Sigmoid colon (tissue), 7 donors: ENCODE measurements around the gene CLC. TPM values are rescaled to one million over a fixed set of nuclear protein-coding genes. Genes with fewer than 3 reads are reported as not detected.

Source experiments
- DNase-seq: peaks from one replicate; pipeline ENCODE4 v3.0.0-alpha.2; 2019
- H3K27ac ChIP-seq, 4 donors: fragments of 200-600 bp; sonication (generic); one replicate each; pipeline ENCODE4 v1.5.1; 2016 to 2019; ENCODE audit warnings: mild to moderate bottlenecking in 1 of 4
- H3K27me3 ChIP-seq, 3 donors: fragments of 200-600 bp; sonication (generic); one replicate each; pipeline ENCODE4 v1.5.1; 2019; ENCODE audit warnings: mild to moderate bottlenecking in 1 of 3
- H3K36me3 ChIP-seq, 4 donors: fragments of 200-600 bp; sonication (generic); one replicate each; pipeline ENCODE4 v1.5.1; 2016 to 2019
- H3K4me1 ChIP-seq, 4 donors: fragments of 200-600 bp; sonication (generic); one replicate each; pipeline ENCODE4 v1.5.1; 2017 to 2019
- H3K4me3 ChIP-seq, 4 donors: fragments of 200-600 bp; sonication (generic); one replicate each; pipeline ENCODE4 v1.5.1; 2017 to 2019; ENCODE audit warnings: mild to moderate bottlenecking in 2 of 4, moderate library complexity in 1 of 4
- H3K9me3 ChIP-seq, 4 donors: fragments of 200-600 bp in 3 of 4; sonication (generic) in 3 of 4; one replicate each; pipeline versions ENCODE4 v1.5.1 to v1.6.1; 2013 to 2019
- CTCF ChIP-seq, 4 experiments: fragments of 450-650 bp in 3 of 4; fragments of 200-600 bp in 1 of 4; IDR thresholded peaks; one replicate each; pipeline ENCODE4 v1.5.1; 2016 to 2019; ENCODE audit warnings: antibody characterized with exemption in 4 of 4, mild to moderate bottlenecking in 3 of 4, moderate library complexity in 2 of 4
- EP300 ChIP-seq, 4 donors: sonication (generic); formaldehyde crosslinking; IDR thresholded peaks; one replicate each; pipeline ENCODE4 v1.6.1; 2017; ENCODE audit warnings: antibody characterized with exemption in 4 of 4
- POLR2A ChIP-seq, 2 donors: fragments of 450-650 bp; IDR thresholded peaks; one replicate each; pipeline ENCODE4 v1.6.1; 2016; ENCODE audit warnings: antibody characterized with exemption in 2 of 2, mild to moderate bottlenecking in 2 of 2, moderate library complexity in 2 of 2
- POLR2AphosphoS5 ChIP-seq, 4 donors: sonication (generic); formaldehyde crosslinking; IDR thresholded peaks; one replicate each; pipeline ENCODE4 v1.6.1; 2017; ENCODE audit warnings: antibody characterized with exemption in 4 of 4
- WGBS, 2 donors: extraction: QIAGEN DNeasy Blood & Tissue Kit; methylation state at CpG; one replicate each; pipeline ENCODE4 v1.1.7; 2013; 5-methylcytosine and 5-hydroxymethylcytosine counted together
- intact Hi-C: fragments of 100-400 bp; cut with DNase I; formaldehyde crosslinking; loops from one replicate; pipeline ENCODE4 v1.15.1; 2023
- polyA plus RNA-seq, 3 donors: library from polyadenylated mRNA; stranded (reverse); fragments of 200-250 nt; gene quantifications; one replicate each; pipeline ENCODE4 v1.2.3, GENCODE V29; 2013
- total RNA-seq, 4 donors: library from RNA; depleted of rRNA; stranded (reverse); fragments of >200 nt; gene quantifications; one replicate each; pipeline ENCODE4 v1.1.0, GENCODE V29; 2016
- donor health status: healthy with polysubstance abuse.
- donor health status: Bipolar disorder and iron deficiency.
- donor health status: healthy.

CLC gene
- total and polyA plus RNA-seq, 7 donors: 7.2 TPM; not detected in 6

GRCh38 chr19:39735688-39736087 lies 2.1 kb downstream of the CLC start:
- H3K4me1 ChIP-seq: no peaks in the 10 kb centered on the region
- H3K36me3 ChIP-seq: no peaks in the 10 kb centered on the region
- TF ChIP-seq EP300 (IDR thresholded peaks at IDR 0.05): no peak
- no peak for TF ChIP-seq POLR2AphosphoS5 (IDR thresholded peaks at IDR 0.05)
- TF ChIP-seq CTCF (IDR thresholded peaks at IDR 0.05): no peak
- no peak for TF ChIP-seq POLR2A (IDR thresholded peaks at IDR 0.05)
- intact Hi-C loops: no loop called here
- WGBS, 2 donors: 30 to 41% methylated on average over 3 of the region's 3 CpGs
- H3K27ac ChIP-seq: no peak overlapping the region
- no peak for DNase-seq
- peaks cover 0 to 10% (median 0%) of the 10 kb centered on the region in 3 donors for H3K27me3 ChIP-seq
- H3K9me3 ChIP-seq: no peaks in the 10 kb centered on the region
- H3K4me3 ChIP-seq: no peak overlapping the region

GRCh38 chr19:39733841-39734240 lies 4.0 kb downstream of the CLC start:
- Histone ChIP-seq H3K9me3 (no peaks in the 10 kb centered on the region), H3K36me3 (no peaks in the 10 kb centered on the region), H3K27ac (no peak overlapping the region), H3K27me3 (peaks cover 0 to 7% (median 0%) of the 10 kb centered on the region in 3 donors), H3K4me3 (no peak overlapping the region), H3K4me1 (no peaks in the 10 kb centered on the region)
- intact Hi-C loops: no loop called here
- no peak for TF ChIP-seq POLR2A (IDR thresholded peaks at IDR 0.05)
- TF ChIP-seq EP300 (IDR thresholded peaks at IDR 0.05): no peak
- no peak for TF ChIP-seq POLR2AphosphoS5 (IDR thresholded peaks at IDR 0.05)
- TF ChIP-seq CTCF (IDR thresholded peaks at IDR 0.05): no peak
- DNase-seq: no peak
- 88 to 90% methylated on average over 2 of the region's 2 CpGs for WGBS, 2 donors

GRCh38 chr19:39731685-39732084 lies 6.1 kb downstream of the CLC start:
- DNase-seq: no peak
- TF ChIP-seq CTCF (IDR thresholded peaks at IDR 0.05): no peak
- no peak for TF ChIP-seq POLR2A (IDR thresholded peaks at IDR 0.05)
- TF ChIP-seq POLR2AphosphoS5 (IDR thresholded peaks at IDR 0.05): no peak
- no peak for TF ChIP-seq EP300 (IDR thresholded peaks at IDR 0.05)
- Histone ChIP-seq H3K27ac (no peak overlapping the region), H3K36me3 (no peaks in the 10 kb centered on the region), H3K27me3 (no peaks in the 10 kb centered on the region), H3K4me3 (no peak overlapping the region), H3K9me3 (no peaks in the 10 kb centered on the region), H3K4me1 (no peaks in the 10 kb centered on the region)
- 88 to 92% methylated on average over 1 of the region's 1 CpG for WGBS, 2 donors
- intact Hi-C loops: no loop called here

- WGBS, 2 donors: 33 to 49% methylated on average over 4 of the region's 4 CpGs
- intact Hi-C loops: no loop called here
- TF ChIP-seq POLR2A (IDR thresholded peaks at IDR 0.05): no peak
Measured at GRCh38 chr19:39729594-39729993, 8.2 kb downstream of the CLC start.

GRCh38 chr19:39728040-39728439 lies 9.8 kb downstream of the CLC start:
- no peaks in the 10 kb centered on the region for H3K36me3 ChIP-seq
- no peak for DNase-seq
- no peaks in the 10 kb centered on the region for H3K9me3 ChIP-seq
- no peak overlapping the region for H3K27ac ChIP-seq
- intact Hi-C loops: no loop called here
- TF ChIP-seq EP300 (IDR thresholded peaks at IDR 0.05): no peak
- no peak for TF ChIP-seq POLR2A (IDR thresholded peaks at IDR 0.05)
- no peak for TF ChIP-seq POLR2AphosphoS5 (IDR thresholded peaks at IDR 0.05)
- no peak for TF ChIP-seq CTCF (IDR thresholded peaks at IDR 0.05)
- no peak overlapping the region for H3K4me3 ChIP-seq
- H3K4me1 ChIP-seq: no peaks in the 10 kb centered on the region
- 82 to 88% methylated on average over 6 of the region's 6 CpGs for WGBS, 2 donors
- H3K27me3 ChIP-seq: no peaks in the 10 kb centered on the region

More at GRCh38 chr19:39729594-39729993, 8.2 kb downstream of the CLC start:
- no peak for DNase-seq
- Histone ChIP-seq H3K4me3 (no peak overlapping the region), H3K9me3 (no peaks in the 10 kb centered on the region), H3K27ac (no peak overlapping the region), H3K27me3 (no peaks in the 10 kb centered on the region), H3K4me1 (no peaks in the 10 kb centered on the region), H3K36me3 (no peaks in the 10 kb centered on the region)
